Stimulated activated memory B cell treated with anti-CD40 and anti-IgM and Interleukin-4, amounts not matched to agents 10 μg/mL and 1 μg/mL and 100 μg/mL, for 72 hours (primary cell): ENCODE results near the gene NEURL1.

Source experiments
- ATAC-seq: fragments of 150-1000 bp; cut with Tn5 transposase; 2 replicates; pipeline ENCODE4 v1.10.0; 2021
- H3K27ac Mint-ChIP-seq: one replicate; pipeline ENCODE4 v1.8.0; 2022; ENCODE audit warnings: mild to moderate bottlenecking, mixed read lengths
- H3K27me3 Mint-ChIP-seq: one replicate; pipeline ENCODE4 v1.8.0; 2022; ENCODE audit warnings: mixed read lengths
- H3K36me3 Mint-ChIP-seq: one replicate; pipeline ENCODE4 v1.8.0; 2022; ENCODE audit warnings: mixed read lengths
- H3K4me1 Mint-ChIP-seq: one replicate; pipeline ENCODE4 v1.8.0; 2022; ENCODE audit warnings: mixed read lengths
- H3K4me3 Mint-ChIP-seq: one replicate; pipeline ENCODE4 v1.8.0; 2022; ENCODE audit warnings: mild to moderate bottlenecking, moderate library complexity, mixed read lengths
- H3K9me3 Mint-ChIP-seq: one replicate; pipeline ENCODE4 v1.8.0; 2022; ENCODE audit warnings: mixed read lengths

Gene NEURL1

DNA sequence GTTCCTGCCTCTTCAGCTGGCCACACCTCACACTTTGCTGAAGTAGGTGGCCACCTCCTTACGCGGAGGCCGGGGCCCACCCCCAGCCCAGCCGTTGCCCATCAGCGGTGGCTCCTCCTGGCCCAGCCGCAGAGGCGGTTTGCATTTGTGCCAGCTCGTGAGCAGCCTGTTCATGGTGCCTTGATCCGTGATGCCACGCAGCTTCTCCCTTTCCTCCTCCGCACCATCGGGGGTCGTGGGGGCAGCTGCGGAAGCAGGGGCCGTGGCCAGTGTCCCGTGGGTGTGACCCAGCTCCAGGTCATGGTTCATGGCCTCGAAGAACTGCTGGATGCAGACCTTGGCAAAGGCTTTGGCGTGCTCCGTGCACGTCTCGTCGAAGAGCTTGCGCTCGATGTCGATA, 38.3 kb upstream of the NEURL1 start:
- Mint-ChIP-seq H3K9me3 (no peaks in the 10 kb centered on the region), H3K4me1 (peaks cover 57% of the 10 kb centered on the region), H3K27me3 (no peaks in the 10 kb centered on the region), H3K36me3 (peaks cover 1% of the 10 kb centered on the region), H3K4me3 (no peak overlapping the region), H3K27ac (no peak overlapping the region)
- no peak for ATAC-seq

DNA sequence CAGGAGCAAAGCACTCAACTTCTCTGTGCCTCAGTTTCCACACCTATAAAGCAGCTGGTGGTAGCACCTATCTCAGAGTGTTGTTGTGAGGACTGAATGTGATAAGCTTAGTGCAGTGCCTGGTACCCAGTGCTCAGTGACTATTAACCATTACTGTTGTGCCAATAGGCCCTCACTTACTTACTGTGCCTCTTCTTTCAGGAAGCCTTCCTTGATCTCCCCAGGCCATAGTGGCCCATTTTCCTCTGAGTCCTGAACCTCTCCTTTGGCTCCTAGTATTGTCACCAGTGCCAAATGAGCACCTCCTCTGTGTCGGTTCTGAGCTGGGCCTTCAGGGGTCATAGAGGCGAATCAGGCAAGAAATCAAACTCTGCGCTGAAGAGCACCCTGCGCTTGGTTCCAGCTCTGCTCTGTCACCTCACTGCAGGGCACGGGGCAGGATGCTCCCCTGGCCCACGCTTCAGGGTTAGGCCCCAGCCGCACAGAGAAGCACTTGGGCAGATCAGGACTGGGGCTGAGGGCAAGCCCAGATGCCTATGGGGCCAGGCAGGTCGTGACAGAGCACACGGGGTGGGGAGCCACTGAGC, 37.3 kb upstream of the NEURL1 start:
- Mint-ChIP-seq H3K27ac (no peak overlapping the region), H3K27me3 (no peaks in the 10 kb centered on the region)

GRCh38 chr10:103457176-103457712, 36.3 kb upstream of the NEURL1 start:
- no peak overlapping the region for H3K4me3 Mint-ChIP-seq
- H3K9me3 Mint-ChIP-seq: no peaks in the 10 kb centered on the region
- H3K4me1 Mint-ChIP-seq: peaks cover 42% of the 10 kb centered on the region
- peak overlapping the region; percentile 50 for H3K27ac Mint-ChIP-seq
- H3K36me3 Mint-ChIP-seq: no peaks in the 10 kb centered on the region
- no peak for ATAC-seq
- H3K27me3 Mint-ChIP-seq: no peaks in the 10 kb centered on the region

More for the DNA sequence above, 37.3 kb upstream of the NEURL1 start:
- H3K4me1 Mint-ChIP-seq: peaks cover 48% of the 10 kb centered on the region
- no peaks in the 10 kb centered on the region for H3K36me3 Mint-ChIP-seq
- no peaks in the 10 kb centered on the region for H3K9me3 Mint-ChIP-seq
- no peak for ATAC-seq
- no peak overlapping the region for H3K4me3 Mint-ChIP-seq

- H3K4me1 Mint-ChIP-seq: peaks cover 34% of the 10 kb centered on the region
- H3K27me3 Mint-ChIP-seq: no peaks in the 10 kb centered on the region
- H3K36me3 Mint-ChIP-seq: no peaks in the 10 kb centered on the region
- H3K27ac Mint-ChIP-seq: no peak overlapping the region
- no peak overlapping the region for H3K4me3 Mint-ChIP-seq
- ATAC-seq: no peak
- no peaks in the 10 kb centered on the region for H3K9me3 Mint-ChIP-seq
Measured at GRCh38 chr10:103457896-103458583, 35.5 kb upstream of the NEURL1 start.

DNA sequence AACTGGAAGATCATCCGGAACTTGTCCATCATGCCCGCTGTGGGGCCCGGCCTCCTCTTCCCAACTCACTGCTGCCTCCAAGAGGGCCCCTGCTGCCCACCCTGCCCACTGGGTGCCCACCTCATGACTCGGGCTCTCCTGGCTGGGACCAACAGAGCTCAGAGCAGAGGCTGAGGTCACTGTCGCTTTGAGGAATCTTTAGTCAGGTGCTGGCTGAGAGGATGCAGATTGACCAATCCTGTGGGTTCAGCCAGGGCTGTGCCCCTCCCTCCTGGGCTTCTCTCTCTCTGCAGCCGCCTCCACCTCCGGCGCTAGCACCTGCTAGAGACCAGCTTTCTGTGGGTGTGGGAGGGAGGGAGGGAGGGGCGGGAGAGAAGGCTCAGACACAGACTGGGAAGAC, 34.8 kb upstream of the NEURL1 start, which contains the start of gene CALHM1:
Gene CALHM1 (minus strand): TSS at position 181 of the 400 bp plus-strand sequence. CDS start 149 bp downstream, at position 32.
- peaks cover 27% of the 10 kb centered on the region for H3K4me1 Mint-ChIP-seq
- no peak within 1 kb of the TSS for H3K4me3 Mint-ChIP-seq
- H3K27ac Mint-ChIP-seq: peak within 1 kb of the TSS; percentile 29
- H3K36me3 Mint-ChIP-seq: no peaks in the 10 kb centered on the region
- ATAC-seq: peak; percentile 80
- no peaks in the 10 kb centered on the region for H3K9me3 Mint-ChIP-seq
- no peaks in the 10 kb centered on the region for H3K27me3 Mint-ChIP-seq

GRCh38 chr10:103459615-103460014, 33.9 kb upstream of the NEURL1 start:
- H3K9me3 Mint-ChIP-seq: no peaks in the 10 kb centered on the region
- no peak for ATAC-seq
- no peaks in the 10 kb centered on the region for H3K27me3 Mint-ChIP-seq
- peaks cover 31% of the 10 kb centered on the region for H3K4me1 Mint-ChIP-seq
- peak overlapping the region; percentile 29 for H3K27ac Mint-ChIP-seq
- H3K36me3 Mint-ChIP-seq: no peaks in the 10 kb centered on the region
- H3K4me3 Mint-ChIP-seq: no peak overlapping the region

- no peaks in the 10 kb centered on the region for H3K9me3 Mint-ChIP-seq
- no peak for ATAC-seq
- no peak overlapping the region for H3K4me3 Mint-ChIP-seq
- no peaks in the 10 kb centered on the region for H3K36me3 Mint-ChIP-seq
- peak overlapping the region; percentile 12 for H3K27ac Mint-ChIP-seq
- H3K4me1 Mint-ChIP-seq: peaks cover 56% of the 10 kb centered on the region
- no peaks in the 10 kb centered on the region for H3K27me3 Mint-ChIP-seq
Measured at GRCh38 chr10:103463499-103463898, 30.0 kb upstream of the NEURL1 start.

DNA sequence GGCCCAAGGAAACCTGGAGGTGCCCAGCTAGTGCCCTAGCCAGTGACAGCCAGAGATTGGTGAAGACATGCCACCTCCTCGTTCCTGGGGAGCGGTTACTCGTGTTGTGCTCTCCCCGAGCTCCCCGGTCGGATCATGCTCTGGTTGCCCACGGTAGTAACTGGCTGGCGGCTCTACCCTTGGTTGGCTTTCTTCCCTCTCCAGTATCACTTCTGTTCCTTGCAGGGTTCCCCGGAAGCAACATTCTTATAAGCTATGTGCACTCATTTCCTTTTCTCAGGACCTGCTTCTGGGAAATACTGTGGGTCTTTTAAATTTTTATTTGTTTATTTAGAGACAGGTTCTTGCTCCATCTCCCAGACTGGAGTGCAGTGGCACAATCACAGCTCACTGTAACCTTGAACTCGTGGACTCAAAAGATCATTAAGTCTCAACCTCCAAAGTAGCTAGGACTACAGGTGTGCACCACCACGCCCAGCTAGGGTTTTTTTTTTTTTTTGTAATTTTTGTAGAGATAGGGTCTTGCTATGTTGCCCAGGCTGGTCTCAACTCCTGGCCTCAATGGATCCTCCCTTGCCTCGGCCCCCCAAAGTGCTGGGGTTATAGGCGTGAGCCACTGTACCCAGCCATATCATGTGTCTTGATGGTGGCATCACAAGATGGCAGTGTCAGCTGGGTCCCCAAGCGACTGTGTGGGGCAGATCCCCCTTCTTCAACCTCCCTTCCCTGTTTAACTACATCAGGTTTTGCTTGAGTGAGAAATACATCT, 27.9 kb upstream of the NEURL1 start:
- no peak for ATAC-seq
- H3K4me3 Mint-ChIP-seq: no peak overlapping the region
- H3K9me3 Mint-ChIP-seq: peaks cover 2% of the 10 kb centered on the region
- H3K36me3 Mint-ChIP-seq: no peaks in the 10 kb centered on the region
- no peaks in the 10 kb centered on the region for H3K27me3 Mint-ChIP-seq
- H3K27ac Mint-ChIP-seq: peak overlapping the region; percentile 12
- peaks cover 60% of the 10 kb centered on the region for H3K4me1 Mint-ChIP-seq

- Mint-ChIP-seq H3K27ac (peak overlapping the region; percentile 91), H3K27me3 (no peaks in the 10 kb centered on the region), H3K36me3 (no peaks in the 10 kb centered on the region), H3K4me1 (peaks cover 69% of the 10 kb centered on the region), H3K4me3 (peak overlapping the region; percentile 61), H3K9me3 (peaks cover 4% of the 10 kb centered on the region)
- no peak for ATAC-seq
Measured at GRCh38 chr10:103466734-103467133, 26.8 kb upstream of the NEURL1 start.

- Mint-ChIP-seq H3K27me3 (no peaks in the 10 kb centered on the region), H3K4me1 (peaks cover 76% of the 10 kb centered on the region), H3K9me3 (peaks cover 4% of the 10 kb centered on the region), H3K27ac (peak overlapping the region; percentile 91), H3K36me3 (no peaks in the 10 kb centered on the region), H3K4me3 (peak overlapping the region; percentile 61)
- ATAC-seq: peak; percentile 39
Measured at GRCh38 chr10:103467406-103467805, 26.1 kb upstream of the NEURL1 start.

DNA sequence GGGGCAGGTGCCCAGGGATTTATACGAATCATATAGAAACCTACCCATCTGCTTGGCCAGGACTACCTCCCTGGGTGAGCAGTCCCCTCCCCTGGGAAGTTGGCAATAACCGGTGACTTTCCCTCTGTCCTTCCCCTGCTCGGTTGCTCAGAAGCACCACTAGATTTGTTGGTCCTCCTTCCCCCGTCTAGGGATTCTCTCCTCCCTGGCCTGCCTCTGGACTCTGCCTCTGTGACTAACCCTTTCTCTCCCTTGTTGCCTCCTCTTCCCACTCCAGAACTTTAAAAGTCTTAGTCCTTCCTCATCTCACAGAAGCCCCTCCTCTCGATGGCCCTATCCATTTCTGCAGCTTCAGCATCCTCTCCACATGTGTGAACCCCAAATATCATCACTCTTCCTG, 24.3 kb upstream of the NEURL1 start:
- H3K4me1 Mint-ChIP-seq: peaks cover 81% of the 10 kb centered on the region
- H3K27ac Mint-ChIP-seq: peak overlapping the region; percentile 91
- no peak for ATAC-seq
- no peaks in the 10 kb centered on the region for H3K36me3 Mint-ChIP-seq
- H3K27me3 Mint-ChIP-seq: no peaks in the 10 kb centered on the region
- H3K4me3 Mint-ChIP-seq: no peak overlapping the region
- peaks cover 7% of the 10 kb centered on the region for H3K9me3 Mint-ChIP-seq

- peak; percentile 89 for ATAC-seq
- Mint-ChIP-seq H3K27ac (peak overlapping the region; percentile 91), H3K36me3 (no peaks in the 10 kb centered on the region), H3K27me3 (no peaks in the 10 kb centered on the region), H3K4me3 (peak overlapping the region; percentile 79), H3K9me3 (peaks cover 7% of the 10 kb centered on the region), H3K4me1 (peaks cover 68% of the 10 kb centered on the region)
Measured at GRCh38 chr10:103470761-103471653, 22.5 kb upstream of the NEURL1 start.

DNA sequence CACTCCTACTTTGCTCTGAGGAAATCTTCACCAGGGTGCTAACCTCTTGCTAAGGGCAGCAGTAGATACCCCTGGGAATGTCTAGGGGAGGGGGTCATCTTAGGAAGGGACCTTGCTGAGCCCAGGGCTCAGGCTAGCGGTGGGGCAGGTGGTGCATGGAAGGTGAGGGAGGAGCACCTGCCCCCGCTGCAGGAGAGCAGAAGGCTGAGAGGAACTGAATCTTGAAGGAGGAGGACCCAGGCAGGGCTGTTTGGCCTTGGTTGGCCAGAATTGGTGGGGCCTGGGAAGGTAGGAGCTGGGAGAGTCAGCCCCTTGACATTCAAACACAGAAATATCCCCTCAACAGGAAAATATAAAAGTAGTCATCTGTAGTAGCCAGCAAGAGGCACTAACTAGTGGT, 21.5 kb upstream of the NEURL1 start:
- ATAC-seq: peak; percentile 65

GRCh38 chr10:103473261-103473671, 20.2 kb upstream of the NEURL1 start:
- Mint-ChIP-seq H3K27me3 (no peaks in the 10 kb centered on the region), H3K4me3 (no peak overlapping the region), H3K4me1 (peaks cover 48% of the 10 kb centered on the region), H3K9me3 (peaks cover 7% of the 10 kb centered on the region), H3K36me3 (no peaks in the 10 kb centered on the region), H3K27ac (peak overlapping the region; percentile 91)
- ATAC-seq: no peak

More for the DNA sequence above, 21.5 kb upstream of the NEURL1 start:
- peaks cover 7% of the 10 kb centered on the region for H3K9me3 Mint-ChIP-seq
- peaks cover 61% of the 10 kb centered on the region for H3K4me1 Mint-ChIP-seq
- peak overlapping the region; percentile 91 for H3K27ac Mint-ChIP-seq
- H3K27me3 Mint-ChIP-seq: no peaks in the 10 kb centered on the region
- H3K4me3 Mint-ChIP-seq: peak overlapping the region; percentile 79
- no peaks in the 10 kb centered on the region for H3K36me3 Mint-ChIP-seq
